Right renal cortex interstitium (tissue), 3 donors: Measurements from ENCODE around the gene KRT85. TPM values are rescaled to one million over a fixed set of nuclear protein-coding genes. Genes with fewer than 3 reads are reported as not detected.

Source experiments
- DNase-seq, 3 donors: peaks; one replicate each; pipeline ENCODE4 v3.0.0-alpha.2; 2013; ENCODE audit warnings: low read depth in 3 of 3, low spot score in 2 of 3
- polyA plus RNA-seq, 3 donors: library from polyadenylated mRNA; unstranded; fragments of 120-200 nt; gene quantifications; one replicate each; pipeline ENCODE4 v1.2.1, GENCODE V29; 2013; ENCODE audit not compliant: insufficient read length in 3 of 3

The KRT85 gene
- polyA plus RNA-seq, 3 donors = not detected

GRCh38 chr12:52369211-52369610, 1.9 kb upstream of the KRT85 start:
- DNase-seq = no peak

- no peak for DNase-seq
These were observed 1.2 kb upstream of the KRT85 start for GRCh38 chr12:52368508-52368907.

GRCh38 chr12:52367876-52368275, 595 bp upstream of the KRT85 start:
- no peak for DNase-seq

- no peak for DNase-seq
These were observed 2.3 kb downstream of the KRT85 start for GRCh38 chr12:52364901-52365489.

GRCh38 chr12:52364061-52364460, 3.2 kb downstream of the KRT85 start:
- no peak for DNase-seq

GRCh38 chr12:52363111-52363679, 4.1 kb downstream of the KRT85 start:
- no peak for DNase-seq

GRCh38 chr12:52362118-52362726, 5.1 kb downstream of the KRT85 start:
- no peak for DNase-seq

GRCh38 chr12:52361553-52361952, 5.7 kb downstream of the KRT85 start:
- DNase-seq = no peak

- no peak for DNase-seq
These were observed 6.5 kb downstream of the KRT85 start for GRCh38 chr12:52360663-52361271.

GRCh38 chr12:52360106-52360662, 7.1 kb downstream of the KRT85 start:
- no peak for DNase-seq

GRCh38 chr12:52359621-52360061, 7.6 kb downstream of the KRT85 start:
- no peak for DNase-seq

- no peak for DNase-seq
These were observed 8.5 kb downstream of the KRT85 start for GRCh38 chr12:52358575-52359350.

GRCh38 chr12:52356762-52357580, 10.3 kb downstream of the KRT85 start:
- DNase-seq = no peak

- DNase-seq = no peak
These were observed 11.1 kb downstream of the KRT85 start for GRCh38 chr12:52356031-52356761.

- DNase-seq = no peak
These were observed 12.1 kb downstream of the KRT85 start for GRCh38 chr12:52355176-52355575.

- DNase-seq = no peak
These were observed 13.1 kb downstream of the KRT85 start for GRCh38 chr12:52354200-52354599.

- DNase-seq = no peak
These were observed 13.5 kb downstream of the KRT85 start for GRCh38 chr12:52353766-52354165.

GRCh38 chr12:52352951-52353350, 14.3 kb downstream of the KRT85 start:
- no peak for DNase-seq
